Coronary artery (tissue), 2 donors: ENCODE data around the gene GMDS.

Experiments
- DNase-seq: peaks from one replicate; pipeline ENCODE4 v3.0.0-alpha.2; 2017; ENCODE audit warnings: low spot score
- H3K27ac ChIP-seq, 2 donors: fragments of 200-600 bp; sonication (generic); one replicate each; pipeline ENCODE4 v1.5.1; 2016 to 2019
- H3K4me3 ChIP-seq: fragments of 200-600 bp; sonication (generic); 2 replicates; pipeline ENCODE4 v1.5.1; 2016; ENCODE audit warnings: mild to moderate bottlenecking, moderate library complexity
- CTCF ChIP-seq: fragments of 200-600 bp; sonication (generic); IDR thresholded peaks from one replicate; pipeline ENCODE4 v1.5.1; 2019; ENCODE audit warnings: antibody characterized with exemption

The GMDS gene

GRCh38 chr6:2182251-2182650, 63.2 kb downstream of the GMDS start:
- no peak for DNase-seq
- H3K4me3 ChIP-seq, result no peak overlapping the region
- no peak for TF ChIP-seq CTCF
- H3K27ac ChIP-seq, result no peak overlapping the region

DNA sequence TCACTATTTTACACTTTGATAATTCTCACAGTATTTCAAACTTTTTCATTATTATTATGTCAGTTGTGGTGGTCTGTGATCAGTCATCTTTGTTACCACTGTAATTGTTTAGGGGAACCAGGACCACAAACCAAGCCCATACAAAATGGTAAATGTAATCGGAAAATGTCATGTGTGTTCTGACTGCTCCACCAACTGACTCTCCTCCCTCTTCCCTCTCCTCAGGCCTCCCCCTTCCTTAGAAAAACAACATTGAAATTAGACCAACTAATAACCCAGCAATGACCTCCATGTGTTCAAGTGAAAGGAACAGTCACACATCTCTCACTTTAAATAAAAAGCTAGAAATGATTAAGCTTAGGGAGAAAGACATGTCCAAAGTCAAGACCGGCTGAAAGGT, 63.8 kb downstream of the GMDS start:
- no peak for DNase-seq
- TF ChIP-seq CTCF, result no peak
- Histone ChIP-seq H3K4me3 (no peak overlapping the region), H3K27ac (no peak overlapping the region)

GRCh38 chr6:2179950-2180349, 65.5 kb downstream of the GMDS start:
- Histone ChIP-seq H3K27ac (no peak overlapping the region), H3K4me3 (no peak overlapping the region)
- no peak for DNase-seq
- TF ChIP-seq CTCF, result no peak

DNA sequence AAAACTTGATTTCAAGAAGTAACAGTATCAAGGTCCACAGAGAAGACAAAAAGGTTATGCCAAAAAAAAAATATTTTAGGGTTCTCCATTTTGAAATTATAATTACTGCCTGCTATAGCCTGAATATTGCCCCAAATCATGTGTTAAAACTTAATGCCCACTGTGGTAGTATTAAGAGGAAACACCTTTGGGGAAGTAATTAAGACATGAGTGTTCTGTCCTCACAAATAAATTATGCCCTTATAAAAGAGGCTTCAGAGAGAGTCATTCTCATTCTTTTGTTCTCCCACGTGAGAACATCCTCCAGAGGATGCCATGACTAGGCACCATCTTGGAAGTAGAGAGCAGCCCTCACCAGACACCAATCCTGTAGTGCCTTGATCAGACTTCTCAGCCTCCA, 66.2 kb downstream of the GMDS start:
- no peak overlapping the region for H3K27ac ChIP-seq
- no peak overlapping the region for H3K4me3 ChIP-seq
- TF ChIP-seq CTCF, result no peak
- DNase-seq, result no peak

DNA sequence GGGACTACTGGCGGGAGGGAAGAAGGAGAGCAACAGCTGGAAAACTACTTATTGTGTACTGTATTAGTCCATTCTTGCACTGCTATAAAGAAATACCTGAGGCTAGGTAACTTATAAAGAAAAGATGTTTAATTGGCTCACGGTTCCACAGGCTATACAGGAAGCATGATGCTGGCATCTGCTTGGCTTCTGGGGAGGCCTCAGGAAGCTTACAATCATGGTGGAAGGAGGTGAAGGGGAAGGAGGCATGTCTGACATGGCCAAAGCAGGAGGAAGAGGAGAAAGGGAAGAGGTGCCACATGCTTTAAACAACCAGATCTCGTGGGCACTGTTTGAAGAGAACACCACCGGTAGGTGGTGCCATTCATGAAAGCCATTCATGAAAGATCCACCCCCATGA, 67.3 kb downstream of the GMDS start:
- no peak overlapping the region for H3K4me3 ChIP-seq
- no peak for TF ChIP-seq CTCF
- H3K27ac ChIP-seq, result no peak overlapping the region
- DNase-seq, result no peak

- no peak overlapping the region for H3K4me3 ChIP-seq
- no peak for TF ChIP-seq CTCF
- DNase-seq, result no peak
- no peak overlapping the region for H3K27ac ChIP-seq
Observed at GRCh38 chr6:2175825-2176224, 69.6 kb downstream of the GMDS start.

GRCh38 chr6:2173203-2173961, 72.0 kb downstream of the GMDS start:
- no peak for DNase-seq
- no peak overlapping the region for H3K27ac ChIP-seq
- TF ChIP-seq CTCF, result no peak
- no peak overlapping the region for H3K4me3 ChIP-seq
